ENCODE measurements around the gene CHSY1. TPM values are rescaled to one million over a fixed set of nuclear protein-coding genes. Genes with fewer than 3 reads are reported as not detected.

The CHSY1 gene, protein sequence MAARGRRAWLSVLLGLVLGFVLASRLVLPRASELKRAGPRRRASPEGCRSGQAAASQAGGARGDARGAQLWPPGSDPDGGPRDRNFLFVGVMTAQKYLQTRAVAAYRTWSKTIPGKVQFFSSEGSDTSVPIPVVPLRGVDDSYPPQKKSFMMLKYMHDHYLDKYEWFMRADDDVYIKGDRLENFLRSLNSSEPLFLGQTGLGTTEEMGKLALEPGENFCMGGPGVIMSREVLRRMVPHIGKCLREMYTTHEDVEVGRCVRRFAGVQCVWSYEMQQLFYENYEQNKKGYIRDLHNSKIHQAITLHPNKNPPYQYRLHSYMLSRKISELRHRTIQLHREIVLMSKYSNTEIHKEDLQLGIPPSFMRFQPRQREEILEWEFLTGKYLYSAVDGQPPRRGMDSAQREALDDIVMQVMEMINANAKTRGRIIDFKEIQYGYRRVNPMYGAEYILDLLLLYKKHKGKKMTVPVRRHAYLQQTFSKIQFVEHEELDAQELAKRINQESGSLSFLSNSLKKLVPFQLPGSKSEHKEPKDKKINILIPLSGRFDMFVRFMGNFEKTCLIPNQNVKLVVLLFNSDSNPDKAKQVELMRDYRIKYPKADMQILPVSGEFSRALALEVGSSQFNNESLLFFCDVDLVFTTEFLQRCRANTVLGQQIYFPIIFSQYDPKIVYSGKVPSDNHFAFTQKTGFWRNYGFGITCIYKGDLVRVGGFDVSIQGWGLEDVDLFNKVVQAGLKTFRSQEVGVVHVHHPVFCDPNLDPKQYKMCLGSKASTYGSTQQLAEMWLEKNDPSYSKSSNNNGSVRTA
- 25.8 to 34.2 TPM (median 31.5 TPM) in 5 replicates for total RNA-seq (2022; extraction: Qiagen RNA extraction)

GRCh38 chr15:101251830-101252820, at the start of gene CHSY1:
Gene CHSY1 (minus strand): TSS chr15:101252048. CDS start chr15:101251456, 592 bp downstream.

GRCh38 chr15:101294731-101295606, 43.1 kb upstream of the CHSY1 start, which contains the start of gene SNRPA1:
Gene SNRPA1 (minus strand): TSS chr15:101295248. CDS start chr15:101295178, 70 bp downstream.

DNA sequence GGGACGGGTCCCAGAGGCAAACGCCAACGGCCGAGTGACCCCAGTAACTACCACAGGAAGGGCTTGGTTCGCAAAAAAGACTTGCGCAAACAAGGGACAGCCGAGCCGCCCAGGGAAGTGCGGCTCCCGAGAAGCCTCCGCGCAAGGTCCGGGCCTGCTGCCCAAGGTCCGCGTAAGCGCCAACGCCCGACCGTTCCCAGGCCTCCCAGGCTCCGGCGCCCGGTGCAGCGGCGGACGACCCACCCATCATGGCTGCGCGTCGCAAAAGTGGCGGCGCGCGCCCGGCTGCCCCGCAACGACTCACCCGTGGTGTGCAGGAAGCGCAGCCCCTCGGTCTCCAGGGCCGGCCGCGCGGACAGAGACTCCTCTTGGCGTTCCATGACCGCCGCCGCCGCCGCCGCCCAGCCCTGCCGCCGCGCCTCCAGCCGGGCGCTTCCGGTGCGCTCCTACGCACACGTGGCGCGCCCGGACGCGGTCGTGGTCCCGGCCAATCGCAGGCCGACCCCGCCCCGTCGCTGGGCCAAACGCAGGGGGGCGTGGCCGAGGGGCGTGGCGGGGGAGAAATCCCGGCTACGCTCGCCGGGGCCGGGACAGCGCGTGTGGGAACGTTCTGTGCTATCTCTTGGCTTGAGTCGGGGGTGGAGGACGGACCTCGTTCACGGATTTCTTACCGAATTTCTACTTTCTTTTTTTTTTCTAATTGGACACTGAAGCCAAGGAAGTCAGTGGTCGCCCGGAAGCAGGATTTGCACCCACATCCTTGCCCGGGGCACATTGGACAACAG, 25.4 kb upstream of the CHSY1 start, which contains the start of gene SELENOS:
SELENOS (minus strand) TSS at position 448 of the 785 bp plus-strand sequence; CDS start at position 380, 68 bp downstream.

Other genes with a start within 250 kb of the CHSY1 start
- gene SELENOS, start 25.4 kb upstream of the CHSY1 start, total RNA-seq (2022; extraction: Qiagen RNA extraction), result 153 to 186 TPM (median 163 TPM) in 5 replicates
- 113 to 135 TPM (median 119 TPM) in 5 replicates for gene SNRPA1, start 43.2 kb upstream of the CHSY1 start, total RNA-seq (2022; extraction: Qiagen RNA extraction)
- 10.4 to 15.6 TPM (median 13.9 TPM) in 5 replicates for gene PCSK6, start 237.7 kb upstream of the CHSY1 start, total RNA-seq (2022; extraction: Qiagen RNA extraction)

Measured in A549 treated with dexamethasone at 1 μM for 4 hours (cell line).